Right lobe of liver (tissue), 6 donors: ENCODE measurements around the gene PWP2. TPM values are rescaled to one million over a fixed set of nuclear protein-coding genes. Genes with fewer than 3 reads are reported as not detected.
A peak's percentile ranks its signal among the peaks of the same experiment; 100 is the strongest.
"Not testable (repeated sequence)": the region's sequence is repeated elsewhere in the genome, so short reads cannot be mapped to it uniquely, and the experiment has no call there.

ENCODE experiments used
- ATAC-seq, 4 donors: fragments of 200-7000 bp; cut with Tn5 transposase; one replicate each; pipeline ENCODE4 v1.9.1; 2020; ENCODE audit warnings: mild to moderate bottlenecking in 4 of 4, moderate library complexity in 4 of 4
- DNase-seq, 3 donors: peaks; one replicate each; pipeline ENCODE4 v3.0.0-alpha.2; 2020
- H3K27ac ChIP-seq, 3 donors: fragments of 200-600 bp; one replicate each; pipeline ENCODE4 v1.8.0; 2022
- H3K27me3 ChIP-seq, 2 donors: fragments of 200-600 bp; one replicate each; pipeline ENCODE4 v1.8.0; 2022
- H3K36me3 ChIP-seq, 4 donors: fragments of 200-600 bp; sonication (generic) in 1 of 4; one replicate each; pipeline versions ENCODE4 v1.5.1 to v1.8.0; 2017 to 2022; ENCODE audit warnings: control low read depth in 1 of 4
- H3K4me1 ChIP-seq, 4 donors: fragments of 200-600 bp; sonication (generic) in 1 of 4; one replicate each; pipeline versions ENCODE4 v1.5.1 to v1.8.0; 2017 to 2022; ENCODE audit warnings: control low read depth in 1 of 4
- H3K4me3 ChIP-seq, 3 donors: fragments of 200-600 bp; one replicate each; pipeline ENCODE4 v1.8.0; 2022
- H3K9me3 ChIP-seq, 4 donors: fragments of 200-600 bp; sonication (generic) in 1 of 4; one replicate each; pipeline versions ENCODE4 v1.5.1 to v1.8.0; 2017 to 2022; ENCODE audit warnings: control low read depth in 1 of 4
- WGBS: methylation state at CpG from one replicate; pipeline ENCODE4 v1.1.6; 2018; ENCODE audit warnings: low coverage, low lambda C conversion rate; ENCODE audit not compliant: insufficient coverage; ENCODE audit errors: missing lambda C conversion rate; 5-methylcytosine and 5-hydroxymethylcytosine counted together
- intact Hi-C, 2 donors: fragments of 100-400 bp; cut with DNase I; formaldehyde crosslinking; loops; one replicate each; pipeline versions ENCODE4 v1.11.2 to v1.14.1; 2022
- total RNA-seq, 6 experiments: library from RNA; depleted of rRNA in 2 of 6; stranded (reverse); fragments of >200 nt in 2 of 6; fragmentation: NEBNext Ultra II Directional in 3 of 6; extraction: Animal tissue kit (Norgen Biotek cat#: 25700) in 3 of 6; gene quantifications; one replicate each; pipeline versions ENCODE4 v1.1.0 to v1.2.4, GENCODE V29; 2016 to 2023
- donor health status: DM: no; HTN: yes; CAD: no.
- donor health status: DM: no; HTN: no; CAD: no.
- donor health status: DM: no; HTN: no; CAD: no.
- donor health status: DM: no; HTN: yes; CAD: no.
- donor health status: DM: no; HTN: yes; CAD: no.

PWP2 gene
- total RNA-seq, 6 experiments from 2014 or later: 0.93 to 7.5 (median 3.0) TPM

DNA sequence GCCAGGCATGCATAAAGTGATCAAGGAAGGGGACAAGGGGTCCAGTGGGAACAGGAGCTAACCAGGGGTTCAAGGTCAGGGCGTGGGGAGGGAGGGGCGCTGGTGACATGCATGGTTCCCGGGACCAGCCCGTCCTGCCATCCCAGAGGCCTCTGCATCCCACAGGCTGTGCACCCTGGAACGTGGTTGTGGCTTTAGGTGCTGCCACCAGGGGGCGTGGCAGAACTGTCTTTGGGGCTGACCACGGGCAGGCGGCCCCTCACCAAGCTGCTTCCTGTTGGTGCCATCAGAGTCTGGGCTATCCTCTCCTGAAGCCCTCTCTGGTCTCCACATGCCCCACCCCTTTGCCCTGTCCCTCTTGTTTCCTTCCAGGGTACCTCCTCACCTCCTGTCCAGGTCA is 39.9 kb downstream of the PWP2 start:
- H3K27ac ChIP-seq, intact Hi-C loops, H3K4me3 ChIP-seq, H3K4me1 ChIP-seq, H3K27me3 ChIP-seq, H3K9me3 ChIP-seq, DNase-seq, H3K36me3 ChIP-seq: not testable (repeated sequence)
- ATAC-seq: peak; percentile 84 to 88 (median 86)
- WGBS: no CpG with 5 or more reads among the region's 8 CpGs

DNA sequence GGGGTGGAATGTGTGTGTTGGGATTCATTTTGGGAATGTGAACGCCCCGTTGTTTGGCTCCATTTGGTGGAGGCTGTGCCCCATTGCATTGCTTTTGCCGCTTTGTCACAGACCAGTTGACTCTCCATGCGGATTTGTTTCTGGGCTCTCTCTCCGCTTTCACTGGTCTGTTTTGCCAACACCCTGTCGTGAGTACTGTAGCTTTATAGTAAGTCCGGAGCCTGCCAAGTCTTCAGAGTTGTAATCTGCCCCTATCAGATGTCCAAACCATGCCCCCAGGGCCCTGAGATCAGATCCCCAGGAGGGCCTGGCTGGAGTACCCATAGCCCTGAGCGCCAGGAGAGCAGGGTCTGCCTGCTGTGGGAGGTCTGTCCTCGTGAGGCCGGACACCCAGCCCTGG is 43.1 kb downstream of the PWP2 start:
- H3K9me3 ChIP-seq, H3K4me3 ChIP-seq, H3K36me3 ChIP-seq, H3K27me3 ChIP-seq, ATAC-seq, DNase-seq, intact Hi-C loops, H3K4me1 ChIP-seq, H3K27ac ChIP-seq: not testable (repeated sequence)
- no CpG with 5 or more reads among the region's 10 CpGs for WGBS

GRCh38 chr21:44153214-44153888 is 46.2 kb downstream of the PWP2 start:
- H3K4me1 ChIP-seq, H3K4me3 ChIP-seq, DNase-seq, H3K27ac ChIP-seq, ATAC-seq, intact Hi-C loops, H3K36me3 ChIP-seq, H3K9me3 ChIP-seq, H3K27me3 ChIP-seq: not testable (repeated sequence)
- WGBS: no CpG with 5 or more reads among the region's 21 CpGs

DNA sequence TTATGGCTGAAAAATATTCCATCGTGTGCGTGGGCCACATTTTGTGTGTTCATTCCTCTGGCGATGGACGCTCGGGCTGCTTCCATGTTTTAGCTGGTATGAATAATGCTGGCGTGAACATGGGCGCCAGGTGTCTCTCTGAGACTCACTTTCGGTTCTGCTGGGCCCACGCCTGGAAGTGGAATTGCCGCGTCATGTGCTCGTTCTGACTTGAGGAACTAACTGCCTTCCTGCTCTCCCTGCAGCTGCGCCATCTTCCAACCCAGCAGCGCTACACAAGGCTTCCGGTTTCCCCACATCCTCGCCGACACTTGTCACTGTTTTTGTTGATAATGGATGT is 46.7 kb downstream of the PWP2 start:
- H3K9me3 ChIP-seq, H3K27ac ChIP-seq, H3K4me3 ChIP-seq, H3K36me3 ChIP-seq, intact Hi-C loops, H3K4me1 ChIP-seq, H3K27me3 ChIP-seq: not testable (repeated sequence)
- ATAC-seq (peak; percentile 42 to 67 (median 55)), DNase-seq (peak in 2 of 3 donors; percentile 6 to 16)
- no CpG with 5 or more reads among the region's 17 CpGs for WGBS

DNA sequence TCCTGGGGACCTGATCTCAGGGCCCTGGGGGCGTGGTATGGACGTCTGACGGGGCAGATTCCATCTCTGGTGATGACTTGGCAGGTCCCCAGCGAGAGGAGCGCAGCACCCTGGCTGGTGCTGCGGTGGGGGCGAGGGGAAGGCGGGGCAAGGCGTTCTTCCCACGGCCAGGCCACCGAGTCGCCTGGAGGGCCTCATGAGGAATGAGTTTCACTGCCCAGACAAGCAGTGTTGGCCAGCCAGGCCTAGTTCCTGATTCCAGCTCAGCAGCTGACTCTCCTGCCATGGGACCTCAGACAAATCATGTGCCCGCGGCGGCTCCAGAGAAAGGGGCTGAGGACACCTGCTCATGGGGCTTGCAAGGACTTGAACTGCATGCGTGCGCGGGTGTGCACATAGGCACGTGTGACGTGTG is 47.6 kb downstream of the PWP2 start:
- H3K9me3 ChIP-seq, H3K36me3 ChIP-seq, DNase-seq, H3K27ac ChIP-seq, intact Hi-C loops, H3K27me3 ChIP-seq, H3K4me1 ChIP-seq, H3K4me3 ChIP-seq: not testable (repeated sequence)
- peak; percentile 42 to 64 (median 52) for ATAC-seq
- no CpG with 5 or more reads among the region's 20 CpGs for WGBS

DNA sequence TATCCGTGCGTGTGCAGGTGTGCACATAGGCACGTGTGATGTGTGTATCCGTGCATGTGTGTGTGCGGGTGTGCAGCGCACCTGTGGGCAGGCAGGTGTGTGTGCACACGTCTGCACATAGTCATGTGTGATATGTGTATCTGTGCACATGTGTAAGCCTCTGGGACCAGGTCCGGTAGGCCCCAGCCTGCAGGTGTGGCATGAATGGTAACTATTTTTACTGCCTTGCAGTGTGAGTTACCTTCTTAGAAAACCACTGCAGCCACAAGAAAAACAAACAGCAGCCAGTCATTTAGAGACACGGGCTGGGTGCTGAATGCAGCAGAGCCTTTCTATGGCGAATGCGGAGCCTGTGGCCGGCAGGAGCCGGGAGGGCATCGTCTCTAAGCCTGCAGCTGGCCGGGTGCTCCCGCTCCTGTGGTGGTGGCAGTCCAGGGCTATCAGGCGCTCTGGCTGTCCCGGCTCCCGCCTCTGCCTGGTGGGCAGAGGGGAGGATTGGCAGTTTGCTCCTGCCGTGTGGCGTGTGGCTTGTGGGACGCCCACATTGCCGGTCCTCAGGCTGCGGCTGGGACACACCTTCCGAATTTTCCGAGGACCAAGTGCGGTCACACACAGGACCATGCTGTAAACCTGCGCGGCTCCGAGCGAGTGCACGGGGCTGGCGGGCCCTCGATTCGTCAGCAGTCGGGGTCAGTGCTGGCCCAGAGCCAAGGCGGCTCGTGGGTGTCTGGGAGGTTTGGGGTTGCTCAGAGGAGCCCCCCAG is 48.2 kb downstream of the PWP2 start:
- H3K36me3 ChIP-seq, H3K4me3 ChIP-seq, intact Hi-C loops, ATAC-seq, H3K4me1 ChIP-seq, H3K27ac ChIP-seq, H3K9me3 ChIP-seq, H3K27me3 ChIP-seq, DNase-seq: not testable (repeated sequence)
- WGBS: no CpG with 5 or more reads among the region's 38 CpGs

DNA sequence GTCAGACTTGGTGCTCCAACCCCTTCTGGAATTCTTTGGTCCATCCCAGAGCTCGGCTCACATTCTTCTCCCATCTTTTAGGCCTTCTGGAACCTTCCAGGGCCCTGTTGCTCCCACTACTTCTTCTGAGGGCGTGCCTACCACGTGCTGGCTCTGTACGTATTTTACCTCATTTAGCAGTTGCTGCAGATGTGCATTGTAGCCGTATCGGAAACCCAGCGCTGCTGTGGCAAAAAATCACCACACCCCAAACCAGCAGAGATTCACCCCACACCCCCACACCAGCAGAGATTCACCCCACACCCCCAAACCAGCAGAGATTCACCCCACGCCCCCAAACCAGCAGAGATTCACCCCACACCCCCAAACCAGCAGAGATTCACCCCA is 48.8 kb downstream of the PWP2 start:
- H3K36me3 ChIP-seq, H3K4me3 ChIP-seq, intact Hi-C loops, ATAC-seq, H3K27me3 ChIP-seq, H3K4me1 ChIP-seq, H3K27ac ChIP-seq, H3K9me3 ChIP-seq, DNase-seq: not testable (repeated sequence)
- no CpG with 5 or more reads among the region's 8 CpGs for WGBS

DNA sequence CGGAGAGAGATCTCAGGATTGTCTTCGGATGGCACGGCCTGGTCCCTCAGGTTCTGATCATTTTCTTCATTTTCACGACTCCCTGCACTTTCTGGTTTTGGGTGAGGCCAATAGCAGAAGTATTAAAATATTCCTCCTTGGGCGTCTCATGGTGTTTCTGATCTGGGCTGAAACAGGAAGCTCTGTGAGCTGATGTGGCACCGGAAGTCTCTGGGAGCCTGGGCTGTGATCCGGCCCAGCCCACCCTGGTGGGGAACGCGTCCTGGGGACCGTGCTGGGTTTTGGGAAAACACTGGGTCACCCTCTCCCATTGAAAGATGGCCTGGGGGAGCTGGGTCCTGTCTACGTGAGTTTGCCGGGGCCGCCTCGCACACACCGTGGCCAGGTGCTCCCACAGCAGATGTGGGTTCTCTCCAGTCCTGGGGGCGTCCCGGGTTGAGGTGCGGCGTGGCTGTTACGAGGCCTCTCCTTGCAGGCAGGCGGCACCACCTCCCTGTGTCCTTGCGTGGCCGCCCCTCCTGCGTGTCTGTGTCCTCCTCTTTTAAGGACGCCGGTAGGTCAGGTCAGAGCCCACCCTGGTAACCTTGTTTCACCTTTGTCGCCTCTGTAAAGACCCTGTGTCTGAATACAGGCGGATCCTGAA is 50.4 kb downstream of the PWP2 start:
- H3K4me3 ChIP-seq, DNase-seq, intact Hi-C loops, H3K4me1 ChIP-seq, H3K27me3 ChIP-seq, H3K9me3 ChIP-seq, H3K36me3 ChIP-seq, H3K27ac ChIP-seq: not testable (repeated sequence)
- no CpG with 5 or more reads among the region's 28 CpGs for WGBS
- ATAC-seq: peak in 3 of 4 donors; percentile 19 to 42 (median 22)

GRCh38 chr21:44158082-44158468 is 50.9 kb downstream of the PWP2 start:
- H3K27me3 ChIP-seq, ATAC-seq, DNase-seq, H3K4me3 ChIP-seq, H3K36me3 ChIP-seq, H3K9me3 ChIP-seq, H3K4me1 ChIP-seq, H3K27ac ChIP-seq, intact Hi-C loops: not testable (repeated sequence)
- no CpG with 5 or more reads among the region's 7 CpGs for WGBS

DNA sequence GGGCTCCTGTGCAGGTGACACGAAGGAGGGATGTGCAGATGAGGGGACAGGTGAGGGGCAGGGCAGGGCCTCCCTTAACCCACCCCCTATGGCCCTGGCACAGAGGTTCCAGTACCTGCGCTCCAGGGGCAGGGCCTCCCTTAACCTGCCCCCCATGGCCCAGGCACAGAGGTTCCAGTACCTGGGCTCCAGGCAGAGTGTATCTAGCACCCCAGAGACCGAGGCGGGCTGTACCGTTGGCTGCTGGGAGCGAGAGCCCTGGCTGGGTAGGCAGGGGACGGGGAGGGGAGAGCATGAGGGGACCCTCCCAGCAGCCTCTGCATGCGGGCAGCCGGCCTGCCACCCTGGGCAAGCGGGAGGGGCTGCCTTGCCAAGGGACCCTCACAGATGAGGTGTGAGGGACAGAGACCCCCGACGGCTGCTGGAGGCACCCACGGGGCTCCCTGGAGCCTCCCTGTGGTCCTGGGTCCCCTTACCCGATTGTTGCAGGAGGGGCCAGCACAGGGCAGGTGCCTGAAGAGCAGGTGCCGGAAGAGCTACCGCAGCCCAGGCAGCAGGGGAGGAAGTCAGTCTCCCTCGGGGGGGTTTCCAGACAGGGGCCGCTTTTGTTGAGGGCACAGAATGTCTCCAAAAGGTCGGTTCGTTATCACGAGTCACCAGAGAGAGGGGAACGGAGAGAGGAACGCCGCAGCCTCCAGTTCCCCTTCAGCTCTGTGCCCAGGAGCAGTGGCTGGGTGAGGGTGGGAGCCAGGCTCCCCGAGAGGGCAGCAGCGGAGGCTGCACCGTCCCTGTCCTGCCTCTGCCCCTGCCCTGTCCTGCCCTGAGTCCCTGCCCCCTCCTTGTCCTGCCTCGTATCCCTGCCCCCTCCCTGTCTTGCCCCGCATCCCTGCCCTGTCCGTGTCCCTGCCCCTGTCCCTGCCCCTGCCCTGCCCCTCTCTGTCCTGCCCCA is 52.4 kb downstream of the PWP2 start:
- H3K36me3 ChIP-seq, H3K27ac ChIP-seq, H3K27me3 ChIP-seq, H3K9me3 ChIP-seq, intact Hi-C loops, H3K4me1 ChIP-seq, H3K4me3 ChIP-seq: not testable (repeated sequence)
- DNase-seq: peak in 1 of 3 donors; percentile 5
- no CpG with 5 or more reads among the region's 30 CpGs for WGBS
- peak; percentile 27 to 50 (median 40) for ATAC-seq

DNA sequence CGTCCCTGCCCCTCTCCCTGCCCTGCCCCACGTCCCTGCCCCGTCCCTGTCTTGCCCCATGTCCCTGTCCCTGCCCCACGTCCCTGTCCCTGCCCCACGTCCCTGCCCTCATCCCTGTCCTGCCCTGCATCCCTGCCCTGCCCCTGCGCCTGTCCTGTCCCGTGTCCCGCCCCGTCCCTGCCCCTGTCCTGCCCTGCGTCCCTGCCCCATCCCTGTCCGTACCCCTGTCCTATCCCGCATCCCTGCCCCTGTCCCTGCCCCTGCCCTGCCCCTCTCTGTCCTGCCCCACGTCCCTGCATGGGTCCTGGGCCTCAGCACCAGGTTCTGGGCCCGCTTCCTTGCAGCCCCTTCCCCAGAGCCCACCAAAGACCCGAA is 53.1 kb downstream of the PWP2 start:
- H3K4me3 ChIP-seq, H3K36me3 ChIP-seq, DNase-seq, H3K9me3 ChIP-seq, intact Hi-C loops, H3K4me1 ChIP-seq, H3K27ac ChIP-seq, H3K27me3 ChIP-seq: not testable (repeated sequence)
- no CpG with 5 or more reads among the region's 15 CpGs for WGBS
- peak in 2 of 4 donors; percentile 17 to 26 for ATAC-seq
